H9 (cell line): Measurements from ENCODE around the gene CLASP2. TPM values are rescaled to one million over a fixed set of nuclear protein-coding genes. Genes with fewer than 3 reads are reported as not detected.

Experiments used
- DNase-seq: peaks from one replicate; pipeline ENCODE4 v3.0.0-alpha.2; 2017
- H2AFZ ChIP-seq: one replicate; pipeline ENCODE4 v1.6.1; 2013; ENCODE audit warnings: mild to moderate bottlenecking, low read length, control low read depth, moderate library complexity
- H2AK5ac ChIP-seq: 2 replicates; pipeline ENCODE4 v1.6.1; 2013; ENCODE audit warnings: low read length, control low read depth, mixed read lengths; ENCODE audit not compliant: insufficient read length
- H2BK120ac ChIP-seq: one replicate; pipeline ENCODE4 v1.6.1; 2013; ENCODE audit warnings: low read depth, mild to moderate bottlenecking, low read length, control low read depth, inconsistent platforms; ENCODE audit not compliant: poor library complexity, severe bottlenecking
- H2BK12ac ChIP-seq: 2 replicates; pipeline ENCODE4 v1.6.1; 2013; ENCODE audit warnings: low read length, control low read depth, mixed read lengths, low read depth; ENCODE audit not compliant: insufficient read length
- H2BK15ac ChIP-seq: 2 replicates; pipeline ENCODE4 v1.6.1; 2013; ENCODE audit warnings: low read depth, low read length, control low read depth
- H2BK20ac ChIP-seq: one replicate; pipeline ENCODE4 v1.6.1; 2013; ENCODE audit warnings: low read depth, mild to moderate bottlenecking, low read length, control low read depth, inconsistent platforms; ENCODE audit not compliant: poor library complexity, severe bottlenecking
- H2BK5ac ChIP-seq: 2 replicates; pipeline ENCODE4 v1.6.1; 2013; ENCODE audit warnings: low read length, control low read depth, mixed read lengths; ENCODE audit not compliant: insufficient read length
- H3K14ac ChIP-seq: 2 replicates; pipeline ENCODE4 v1.6.1; 2013; ENCODE audit warnings: low read length, control low read depth; ENCODE audit not compliant: insufficient read depth
- H3K18ac ChIP-seq: 2 replicates; pipeline ENCODE4 v1.6.1; 2013; ENCODE audit warnings: low read depth, mild to moderate bottlenecking, mixed read lengths, low read length, control low read depth; ENCODE audit not compliant: insufficient read length
- H3K23ac ChIP-seq: 2 replicates; pipeline ENCODE4 v1.6.1; 2013; ENCODE audit warnings: low read length, control low read depth, mixed read lengths, low read depth; ENCODE audit not compliant: insufficient read length
- H3K23me2 ChIP-seq: 2 replicates; pipeline ENCODE4 v1.6.1; 2013; ENCODE audit warnings: low read depth, mild to moderate bottlenecking, mixed read lengths, low read length, control low read depth; ENCODE audit not compliant: insufficient read length, poor library complexity, severe bottlenecking
- H3K27ac ChIP-seq: 2 replicates; pipeline ENCODE4 v1.5.1; 2013; ENCODE audit warnings: low read length, control low read depth, mixed read lengths, low read depth; ENCODE audit not compliant: insufficient read length
- H3K27me3 ChIP-seq: 2 replicates; pipeline ENCODE4 v1.6.1; 2013; ENCODE audit warnings: low read length, control low read depth, inconsistent platforms; ENCODE audit not compliant: insufficient read depth
- H3K4ac ChIP-seq: 2 replicates; pipeline ENCODE4 v1.6.1; 2013; ENCODE audit warnings: low read depth, mild to moderate bottlenecking, control low read depth, inconsistent platforms, low read length, moderate library complexity
- H3K4me1 ChIP-seq: 2 replicates; pipeline ENCODE4 v1.6.1; 2013; ENCODE audit warnings: low read length, control low read depth, inconsistent platforms; ENCODE audit not compliant: insufficient read depth
- H3K4me2 ChIP-seq: 2 replicates; pipeline ENCODE4 v1.6.1; 2013; ENCODE audit warnings: low read length, control low read depth, mixed read lengths; ENCODE audit not compliant: insufficient read length, insufficient read depth
- H3K56ac ChIP-seq: 2 replicates; pipeline ENCODE4 v1.6.1; 2013; ENCODE audit warnings: low read depth, mild to moderate bottlenecking, mixed read lengths, low read length, control low read depth; ENCODE audit not compliant: insufficient read length
- H3K79me1 ChIP-seq: 2 replicates; pipeline ENCODE4 v1.6.1; 2013; ENCODE audit warnings: low read depth, mild to moderate bottlenecking, moderate library complexity, low read length, control low read depth, inconsistent platforms; ENCODE audit not compliant: insufficient read depth, poor library complexity, severe bottlenecking
- H3K79me2 ChIP-seq: 2 replicates; pipeline ENCODE4 v1.6.1; 2013; ENCODE audit warnings: low read length, control low read depth, inconsistent platforms; ENCODE audit not compliant: insufficient read depth
- H3K9ac ChIP-seq: 2 replicates; pipeline ENCODE4 v1.6.1; 2013; ENCODE audit warnings: low read length, control low read depth, mixed read lengths; ENCODE audit not compliant: insufficient read length; ENCODE audit errors: extremely low read depth
- H3K9me3 ChIP-seq: one replicate; pipeline ENCODE4 v1.6.1; 2013; ENCODE audit warnings: low read depth, low read length, inconsistent platforms; ENCODE audit not compliant: control insufficient read depth
- H3T11ph ChIP-seq: one replicate; pipeline ENCODE4 v1.6.1; 2013; ENCODE audit warnings: mild to moderate bottlenecking, low read length, control low read depth, inconsistent platforms
- H4K20me1 ChIP-seq: one replicate; pipeline ENCODE4 v1.6.1; 2013; ENCODE audit not compliant: control insufficient read depth, insufficient read length, insufficient read depth
- H4K5ac ChIP-seq: 2 replicates; pipeline ENCODE4 v1.6.1; 2013; ENCODE audit warnings: low read depth, mild to moderate bottlenecking, mixed read lengths, low read length, control low read depth; ENCODE audit not compliant: insufficient read length
- H4K8ac ChIP-seq: replicated peaks from 2 replicates; pipeline ENCODE4 v1.6.1; 2013; ENCODE audit warnings: low read length, control low read depth, mixed read lengths, low read depth; ENCODE audit not compliant: insufficient read length
- H4K91ac ChIP-seq: 2 replicates; pipeline ENCODE4 v1.6.1; 2013; ENCODE audit warnings: low read depth, mild to moderate bottlenecking, moderate library complexity, mixed read lengths, low read length, control low read depth; ENCODE audit not compliant: insufficient read length
- H3K27ac Mint-ChIP-seq, 3 experiments: 2 replicates in 2 of 3; 3 replicates in 1 of 3; pipeline ENCODE4 v1.8.0; 2020 to 2021; ENCODE audit warnings: mixed read lengths in 3 of 3, mild to moderate bottlenecking in 1 of 3, moderate library complexity in 1 of 3
- H3K27me3 Mint-ChIP-seq: 2 replicates; pipeline ENCODE4 v1.8.0; 2021; ENCODE audit warnings: low read depth, mild to moderate bottlenecking, moderate library complexity, mixed read lengths
- H3K36me3 Mint-ChIP-seq, 3 experiments: 2 replicates in 2 of 3; 3 replicates in 1 of 3; pipeline ENCODE4 v1.8.0; 2020 to 2021; ENCODE audit warnings: low read depth in 3 of 3, mixed read lengths in 3 of 3; ENCODE audit not compliant: insufficient read depth in 1 of 3
- H3K4me1 Mint-ChIP-seq, 2 experiments: 2 replicates each; pipeline ENCODE4 v1.8.0; 2020; ENCODE audit warnings: mixed read lengths in 2 of 2
- H3K4me3 Mint-ChIP-seq, 2 experiments: 2 replicates in 1 of 2; 3 replicates in 1 of 2; pipeline ENCODE4 v1.8.0; 2020 to 2021; ENCODE audit warnings: mild to moderate bottlenecking in 2 of 2, mixed read lengths in 2 of 2, moderate library complexity in 1 of 2
- H3K9me3 Mint-ChIP-seq, 2 experiments: 2 replicates in 1 of 2; 3 replicates in 1 of 2; pipeline ENCODE4 v1.8.0; 2020; ENCODE audit warnings: mild to moderate bottlenecking in 2 of 2, mixed read lengths in 2 of 2, moderate library complexity in 1 of 2
- CTCF ChIP-seq: fragments of 200-600 bp; sonication (generic); conservative IDR thresholded peaks from 3 replicates; pipeline ENCODE4 v1.8.0; 2021; ENCODE audit warnings: antibody characterized with exemption, mild to moderate bottlenecking
- WGBS: extraction: QIAGEN DNeasy Blood & Tissue Kit; methylation state at CpG from one replicate; pipeline ENCODE4 v1.1.7; 2013; ENCODE audit warnings: missing lambda C conversion rate, low lambda C conversion rate, mixed read lengths; ENCODE audit not compliant: insufficient read length; ENCODE audit errors: extremely low coverage; 5-methylcytosine and 5-hydroxymethylcytosine counted together
- total RNA-seq: library from RNA; stranded (reverse); gene quantifications from 2 replicates; pipeline ENCODE4 v1.2.1, GENCODE V29; 2021

CLASP2 gene
- total RNA-seq, 1 experiment from 2014 or later = 60.5 TPM

- no peak overlapping the region for H2BK120ac ChIP-seq
- WGBS = no CpG with 5 or more reads among the region's 1 CpG
Measured at GRCh38 chr3:33543601-33544000, 174.5 kb downstream of the CLASP2 start.

More at GRCh38 chr3:33543601-33544000, 174.5 kb downstream of the CLASP2 start:
- Histone ChIP-seq H3K79me1 (no peaks in the 10 kb centered on the region), H3K4ac (no peak overlapping the region), H2BK15ac (no peak overlapping the region), H2AK5ac (no peak overlapping the region), H3K14ac (no peak overlapping the region), H3K4me1 (no peaks in the 10 kb centered on the region), H3K23me2 (no peaks in the 10 kb centered on the region), H4K20me1 (no peaks in the 10 kb centered on the region), H3K27me3 (no peaks in the 10 kb centered on the region), H3K9me3 (no peaks in the 10 kb centered on the region), H2BK20ac (no peak overlapping the region), H3K27ac (no peak overlapping the region), H4K91ac (no peak overlapping the region), H3K4me2 (no peak overlapping the region), H3K9ac (no peak overlapping the region), H2BK12ac (no peak overlapping the region), H3K56ac (no peak overlapping the region), H2BK5ac (no peak overlapping the region), H4K8ac (no peak overlapping the region), H3K23ac (no peak overlapping the region), H3K18ac (no peak overlapping the region), H2AFZ (no peak overlapping the region), H3T11ph (no peak overlapping the region), H4K5ac (no peak overlapping the region), H3K79me2 (no peaks in the 10 kb centered on the region)
- Mint-ChIP-seq H3K36me3 (peaks cover 14 to 32% (median 16%) of the 10 kb centered on the region in 3 experiments; a peak in 6 of 7 replicates), H3K9me3 (peaks cover 0 to 6% of the 10 kb centered on the region in 2 experiments), H3K27me3 (no peaks in the 10 kb centered on the region), H3K4me3 (no peak overlapping the region), H3K27ac (peak overlapping the region in 1 of 3 experiments; percentile 70; a peak in 2 of 7 replicates), H3K4me1 (no peaks in the 10 kb centered on the region)
- no peak for DNase-seq
- no peak for TF ChIP-seq CTCF
